ENCODE measurements around the gene ERICH6. TPM values are rescaled to one million over a fixed set of nuclear protein-coding genes. Genes with fewer than 3 reads are reported as not detected.

ERICH6 gene
- total RNA-seq, 1 experiment from 2014 or later: not detected

GRCh38 chr3:150734795-150735119 lies 31.0 kb upstream of the ERICH6 start:
- Mint-ChIP-seq H3K9me3 (ENCODE audit: low read depth, unreplicated experiment) (no peaks in the 10 kb centered on the region), H3K4me3 (ENCODE audit: low read depth, unreplicated experiment) (no peak overlapping the region), H3K36me3 (ENCODE audit: insufficient read depth, unreplicated experiment) (no peaks in the 10 kb centered on the region), H3K27me3 (ENCODE audit: unreplicated experiment) (no peaks in the 10 kb centered on the region), H3K4me1 (ENCODE audit: low read depth, unreplicated experiment) (no peaks in the 10 kb centered on the region), H3K27ac (ENCODE audit: unreplicated experiment) (no peak overlapping the region)
- DNase-seq: no peak
- CTCF ChIA-PET: no interaction called here
- TF ChIP-seq CTCF (IDR thresholded peaks at IDR 0.05; ENCODE audit: unreplicated experiment): no peak
- intact Hi-C loops (cut with micrococcal nuclease; ENCODE audit: unreplicated experiment): no loop called here
- no TSS peak for BruUV-seq (replicated peaks)

DNA sequence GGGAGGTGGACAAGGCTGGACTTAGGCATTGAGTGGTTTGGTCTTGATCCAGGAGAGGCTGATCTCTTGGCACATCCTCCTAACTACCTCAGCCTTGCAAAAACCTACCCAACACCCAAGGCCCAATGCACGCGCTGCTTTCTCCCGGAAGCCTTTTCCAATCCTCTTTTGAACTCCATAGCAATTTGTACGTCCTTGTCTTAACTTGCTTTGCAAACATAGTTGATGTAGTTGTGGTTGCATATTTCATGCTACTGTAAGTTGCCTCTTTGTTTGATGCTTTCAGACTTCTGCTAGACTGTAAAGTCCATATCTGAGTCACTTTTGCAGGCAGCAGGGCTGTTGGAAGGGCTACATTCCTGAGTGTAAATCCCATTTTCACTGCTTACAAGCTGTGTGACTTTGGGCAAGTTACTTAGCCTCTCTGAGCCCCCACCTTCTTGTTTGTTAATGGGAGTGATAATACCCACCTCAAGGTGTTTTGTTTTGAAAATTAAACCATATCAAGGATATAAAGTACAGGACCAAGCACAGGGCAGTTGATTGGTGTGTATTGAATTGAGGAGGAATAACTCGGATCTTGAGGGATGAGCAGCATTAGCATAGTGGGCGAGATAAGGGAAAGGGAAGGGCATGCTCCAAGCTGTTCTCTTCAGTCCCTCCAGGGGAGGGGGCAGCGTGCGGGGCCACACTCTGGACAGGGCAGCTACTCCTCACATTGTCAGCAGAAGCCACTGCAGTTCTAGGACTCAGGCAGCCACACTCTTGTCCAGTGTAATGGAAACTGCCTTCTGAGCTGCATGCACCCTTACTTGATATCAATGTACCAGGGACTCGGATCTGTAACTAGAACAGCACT lies 30.4 kb upstream of the ERICH6 start:
- no peak for TF ChIP-seq CTCF (IDR thresholded peaks at IDR 0.05; ENCODE audit: unreplicated experiment)

GRCh38 chr3:150733373-150733935 lies 29.7 kb upstream of the ERICH6 start:
- H3K27ac Mint-ChIP-seq (ENCODE audit: unreplicated experiment): no peak overlapping the region
- no TSS peak for BruUV-seq (replicated peaks)
- H3K27me3 Mint-ChIP-seq (ENCODE audit: unreplicated experiment): no peaks in the 10 kb centered on the region
- no peak for DNase-seq
- CTCF ChIA-PET: no interaction called here
- H3K36me3 Mint-ChIP-seq (ENCODE audit: insufficient read depth, unreplicated experiment): no peaks in the 10 kb centered on the region
- H3K9me3 Mint-ChIP-seq (ENCODE audit: low read depth, unreplicated experiment): no peaks in the 10 kb centered on the region
- intact Hi-C loops (cut with micrococcal nuclease; ENCODE audit: unreplicated experiment): no loop called here
- no peak for TF ChIP-seq CTCF (IDR thresholded peaks at IDR 0.05; ENCODE audit: unreplicated experiment)
- H3K4me3 Mint-ChIP-seq (ENCODE audit: low read depth, unreplicated experiment): no peak overlapping the region
- no peaks in the 10 kb centered on the region for H3K4me1 Mint-ChIP-seq (ENCODE audit: low read depth, unreplicated experiment)

More for the DNA sequence above, 30.4 kb upstream of the ERICH6 start:
- Mint-ChIP-seq H3K4me1 (ENCODE audit: low read depth, unreplicated experiment) (no peaks in the 10 kb centered on the region), H3K9me3 (ENCODE audit: low read depth, unreplicated experiment) (no peaks in the 10 kb centered on the region), H3K27me3 (ENCODE audit: unreplicated experiment) (no peaks in the 10 kb centered on the region), H3K36me3 (ENCODE audit: insufficient read depth, unreplicated experiment) (no peaks in the 10 kb centered on the region), H3K4me3 (ENCODE audit: low read depth, unreplicated experiment) (no peak overlapping the region), H3K27ac (ENCODE audit: unreplicated experiment) (no peak overlapping the region)
- CTCF ChIA-PET: no interaction called here
- no TSS peak for BruUV-seq (replicated peaks)
- intact Hi-C loops (cut with micrococcal nuclease; ENCODE audit: unreplicated experiment): no loop called here
- DNase-seq: no peak

GRCh38 chr3:150729682-150730360 lies 26.1 kb upstream of the ERICH6 start:
- no TSS peak for BruUV-seq (replicated peaks)
- intact Hi-C loops (cut with micrococcal nuclease; ENCODE audit: unreplicated experiment): no loop called here
- Mint-ChIP-seq H3K4me1 (ENCODE audit: low read depth, unreplicated experiment) (peaks cover 8% of the 10 kb centered on the region), H3K4me3 (ENCODE audit: low read depth, unreplicated experiment) (no peak overlapping the region), H3K27ac (ENCODE audit: unreplicated experiment) (no peak overlapping the region), H3K36me3 (ENCODE audit: insufficient read depth, unreplicated experiment) (no peaks in the 10 kb centered on the region), H3K9me3 (ENCODE audit: low read depth, unreplicated experiment) (no peaks in the 10 kb centered on the region), H3K27me3 (ENCODE audit: unreplicated experiment) (no peaks in the 10 kb centered on the region)
- CTCF ChIA-PET: interaction anchor here (0.6 kb wide), 1 partner anchor 16 kb away, joined by 3 read pairs; no protein-coding TSS in a partner anchor
- TF ChIP-seq CTCF (IDR thresholded peaks at IDR 0.05; ENCODE audit: unreplicated experiment): no peak
- DNase-seq: no peak
